Muscle layer of colon (tissue), 2 donors: ENCODE data around the gene TBX5.

Source experiments
- H3K27ac ChIP-seq: one replicate; pipeline ENCODE4 v1.7.0; 2013; ENCODE audit warnings: low read depth, mild to moderate bottlenecking, low read length, moderate library complexity
- H3K27me3 ChIP-seq, 2 donors: one replicate each; pipeline ENCODE4 v1.7.0; 2013; ENCODE audit warnings: low read length in 2 of 2, mild to moderate bottlenecking in 2 of 2; ENCODE audit not compliant: insufficient read depth in 2 of 2, control insufficient read depth in 1 of 2
- H3K36me3 ChIP-seq: one replicate; pipeline ENCODE4 v1.7.0; 2013; ENCODE audit warnings: mild to moderate bottlenecking, low read length; ENCODE audit not compliant: insufficient read depth
- H3K4me1 ChIP-seq: one replicate; pipeline ENCODE4 v1.7.0; 2013; ENCODE audit warnings: mild to moderate bottlenecking, low read length; ENCODE audit not compliant: insufficient read depth
- H3K4me3 ChIP-seq, 2 donors: one replicate each; pipeline ENCODE4 v1.7.0; 2013; ENCODE audit warnings: low read length in 2 of 2, low read depth in 1 of 2, mild to moderate bottlenecking in 1 of 2, moderate library complexity in 1 of 2
- H3K9ac ChIP-seq: one replicate; pipeline ENCODE4 v1.7.0; 2013; ENCODE audit warnings: low read length
- H3K9me3 ChIP-seq: one replicate; pipeline ENCODE4 v1.7.0; 2013; ENCODE audit warnings: mild to moderate bottlenecking, low read length
- donor health status: abdominal sarcoma.
- donor health status: Adenocarcinoma of cecum.

TBX5 gene

GRCh38 chr12:114443607-114444421, 37.9 kb upstream of the TBX5 start:
- peaks cover 19 to 58% of the 10 kb centered on the region in 2 donors for H3K27me3 ChIP-seq
- no peaks in the 10 kb centered on the region for H3K4me1 ChIP-seq
- H3K27ac ChIP-seq = no peak overlapping the region

GRCh38 chr12:114442578-114442977, 36.6 kb upstream of the TBX5 start:
- H3K27ac ChIP-seq = no peak overlapping the region
- no peak overlapping the region for H3K4me3 ChIP-seq
- no peaks in the 10 kb centered on the region for H3K36me3 ChIP-seq
- H3K27me3 ChIP-seq = peaks cover 9 to 50% of the 10 kb centered on the region in 2 donors
- H3K4me1 ChIP-seq = no peaks in the 10 kb centered on the region
- H3K9ac ChIP-seq = no peak overlapping the region
- no peaks in the 10 kb centered on the region for H3K9me3 ChIP-seq

More at GRCh38 chr12:114443607-114444421, 37.9 kb upstream of the TBX5 start:
- Histone ChIP-seq H3K36me3 (no peaks in the 10 kb centered on the region), H3K9me3 (no peaks in the 10 kb centered on the region), H3K4me3 (no peak overlapping the region), H3K9ac (no peak overlapping the region)

GRCh38 chr12:114441545-114441944, 35.6 kb upstream of the TBX5 start:
- Histone ChIP-seq H3K9ac (no peak overlapping the region), H3K27me3 (peaks cover 9 to 41% of the 10 kb centered on the region in 2 donors), H3K4me3 (no peak overlapping the region), H3K36me3 (no peaks in the 10 kb centered on the region), H3K9me3 (peaks cover 2% of the 10 kb centered on the region), H3K27ac (no peak overlapping the region), H3K4me1 (no peaks in the 10 kb centered on the region)

GRCh38 chr12:114441039-114441383, 35.1 kb upstream of the TBX5 start:
- Histone ChIP-seq H3K4me1 (no peaks in the 10 kb centered on the region), H3K27me3 (peaks cover 9 to 41% of the 10 kb centered on the region in 2 donors), H3K27ac (no peak overlapping the region), H3K9me3 (peaks cover 3% of the 10 kb centered on the region), H3K36me3 (no peaks in the 10 kb centered on the region), H3K9ac (no peak overlapping the region), H3K4me3 (no peak overlapping the region)

GRCh38 chr12:114440270-114441038, 34.5 kb upstream of the TBX5 start:
- Histone ChIP-seq H3K36me3 (no peaks in the 10 kb centered on the region), H3K4me1 (no peaks in the 10 kb centered on the region), H3K27ac (no peak overlapping the region), H3K4me3 (no peak overlapping the region), H3K9ac (no peak overlapping the region), H3K9me3 (peaks cover 3% of the 10 kb centered on the region), H3K27me3 (peaks cover 9 to 35% of the 10 kb centered on the region in 2 donors)

- Histone ChIP-seq H3K4me3 (no peak overlapping the region), H3K27ac (no peak overlapping the region), H3K9ac (no peak overlapping the region), H3K36me3 (no peaks in the 10 kb centered on the region), H3K27me3 (peaks cover 12 to 30% of the 10 kb centered on the region in 2 donors), H3K9me3 (peaks cover 3% of the 10 kb centered on the region), H3K4me1 (no peaks in the 10 kb centered on the region)
Measured at GRCh38 chr12:114439817-114440216, 33.9 kb upstream of the TBX5 start.

- Histone ChIP-seq H3K9me3 (peaks cover 3% of the 10 kb centered on the region), H3K4me3 (no peak overlapping the region), H3K9ac (no peak overlapping the region), H3K4me1 (no peaks in the 10 kb centered on the region), H3K27me3 (peaks cover 13 to 25% of the 10 kb centered on the region in 2 donors), H3K36me3 (no peaks in the 10 kb centered on the region), H3K27ac (no peak overlapping the region)
Measured at GRCh38 chr12:114439261-114439683, 33.3 kb upstream of the TBX5 start.

- Histone ChIP-seq H3K4me3 (no peak overlapping the region), H3K36me3 (no peaks in the 10 kb centered on the region), H3K27ac (no peak overlapping the region), H3K27me3 (peaks cover 13 to 20% of the 10 kb centered on the region in 2 donors), H3K9ac (no peak overlapping the region), H3K4me1 (no peaks in the 10 kb centered on the region), H3K9me3 (peaks cover 3% of the 10 kb centered on the region)
Measured at GRCh38 chr12:114438635-114439256, 32.8 kb upstream of the TBX5 start.

GRCh38 chr12:114434341-114434740, 28.4 kb upstream of the TBX5 start:
- no peak overlapping the region for H3K9ac ChIP-seq
- H3K4me3 ChIP-seq = no peak overlapping the region
- H3K4me1 ChIP-seq = no peaks in the 10 kb centered on the region
- H3K27ac ChIP-seq = no peak overlapping the region
- peaks cover 7% of the 10 kb centered on the region in 2 donors for H3K27me3 ChIP-seq
- peaks cover 3% of the 10 kb centered on the region for H3K9me3 ChIP-seq
- H3K36me3 ChIP-seq = no peaks in the 10 kb centered on the region

GRCh38 chr12:114431902-114432301, 26.0 kb upstream of the TBX5 start:
- no peaks in the 10 kb centered on the region for H3K4me1 ChIP-seq
- peaks cover 3% of the 10 kb centered on the region for H3K9me3 ChIP-seq
- H3K27me3 ChIP-seq = peaks cover 0 to 7% of the 10 kb centered on the region in 2 donors
- no peak overlapping the region for H3K27ac ChIP-seq
- H3K36me3 ChIP-seq = no peaks in the 10 kb centered on the region
- H3K9ac ChIP-seq = no peak overlapping the region
- no peak overlapping the region for H3K4me3 ChIP-seq

- H3K4me1 ChIP-seq = no peaks in the 10 kb centered on the region
- no peaks in the 10 kb centered on the region for H3K36me3 ChIP-seq
- no peaks in the 10 kb centered on the region for H3K9me3 ChIP-seq
- peaks cover 0 to 7% of the 10 kb centered on the region in 2 donors for H3K27me3 ChIP-seq
- H3K27ac ChIP-seq = no peak overlapping the region
- no peak overlapping the region for H3K9ac ChIP-seq
- H3K4me3 ChIP-seq = no peak overlapping the region
Measured at GRCh38 chr12:114430306-114430705, 24.4 kb upstream of the TBX5 start.
